ENCODE results near the gene MYO10. TPM values are rescaled to one million over a fixed set of nuclear protein-coding genes. Genes with fewer than 3 reads are reported as not detected.
"Not testable (repeated sequence)": the region's sequence is repeated elsewhere in the genome, so short reads cannot be mapped to it uniquely, and the experiment has no call there.

The MYO10 gene
- polyA plus RNA-seq, 3 donors, result 0.23 to 1.1 (median 0.35) TPM

DNA sequence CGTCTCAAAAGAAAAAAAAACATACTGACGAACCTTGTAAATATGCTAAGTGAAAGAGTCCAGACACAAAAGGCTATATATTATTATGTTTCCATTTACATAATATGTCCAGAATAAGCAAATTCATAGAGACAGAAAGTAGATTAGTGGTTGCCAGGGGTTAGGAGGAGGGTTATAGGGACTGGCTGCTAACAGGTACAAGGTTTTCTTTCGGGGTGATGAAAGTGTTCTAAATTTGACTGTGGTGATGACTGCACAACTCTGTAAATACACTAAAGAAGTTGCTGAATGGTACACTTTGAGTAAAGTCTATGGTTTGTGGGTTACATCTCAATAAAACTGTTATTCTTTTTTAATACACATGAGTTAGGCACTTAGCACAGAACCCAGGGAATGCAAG is 98.8 kb downstream of the MYO10 start:
- no peak for DNase-seq
- Histone ChIP-seq H3K79me2 (ENCODE audit: insufficient read depth, low read length) (no peaks in the 10 kb centered on the region), H3K36me3 (replicated peaks in 1 of 2; ENCODE audit: control insufficient read depth in 1 of 2, insufficient read depth in 2 of 2, low read length in 2 of 2) (no peaks in the 10 kb centered on the region), H3K4me3 (replicated peaks in 1 of 3; ENCODE audit: low read depth in 2 of 3, low read length in 3 of 3) (no peak overlapping the region), H3K27ac (ENCODE audit: low read depth in 1 of 2, low read length in 2 of 2) (no peak overlapping the region), H2AFZ (ENCODE audit: insufficient read depth, low read depth, low read length, poor library complexity, severe bottlenecking) (no peak overlapping the region), H3K4me1 (ENCODE audit: control insufficient read depth in 1 of 2, insufficient read depth in 2 of 2, low read length in 2 of 2) (no peaks in the 10 kb centered on the region), H3K9me3 (replicated peaks in 1 of 2; ENCODE audit: control insufficient read depth in 1 of 2, insufficient read depth in 1 of 2, low read length in 2 of 2) (no peaks in the 10 kb centered on the region), H3K9ac (ENCODE audit: insufficient read depth, low read length, poor library complexity, severe bottlenecking) (no peak overlapping the region), H3K4me2 (replicated peaks; ENCODE audit: extremely low read depth, low read length, poor library complexity, severe bottlenecking) (no peak overlapping the region), H3K27me3 (ENCODE audit: control insufficient read depth in 2 of 2, insufficient read depth in 2 of 2, low read length in 2 of 2) (no peaks in the 10 kb centered on the region), H4K20me1 (ENCODE audit: insufficient read depth, low read length) (no peaks in the 10 kb centered on the region)
- H3K27me3 Mint-ChIP-seq (ENCODE audit: low read depth in 3 of 3), result peaks cover 4 to 8% (median 5%) of the 10 kb centered on the region in 3 donors
- H3K4me3 Mint-ChIP-seq, result no peak overlapping the region
- H3K4me1 Mint-ChIP-seq, result no peaks in the 10 kb centered on the region
- WGBS (ENCODE audit: insufficient coverage), result 80% methylated on average over 1 of the region's 3 CpGs
- intact Hi-C loops (cut with micrococcal nuclease), result no loop called here
- H3K36me3 Mint-ChIP-seq, result no peaks in the 10 kb centered on the region
- TF ChIP-seq, protein P1, sequence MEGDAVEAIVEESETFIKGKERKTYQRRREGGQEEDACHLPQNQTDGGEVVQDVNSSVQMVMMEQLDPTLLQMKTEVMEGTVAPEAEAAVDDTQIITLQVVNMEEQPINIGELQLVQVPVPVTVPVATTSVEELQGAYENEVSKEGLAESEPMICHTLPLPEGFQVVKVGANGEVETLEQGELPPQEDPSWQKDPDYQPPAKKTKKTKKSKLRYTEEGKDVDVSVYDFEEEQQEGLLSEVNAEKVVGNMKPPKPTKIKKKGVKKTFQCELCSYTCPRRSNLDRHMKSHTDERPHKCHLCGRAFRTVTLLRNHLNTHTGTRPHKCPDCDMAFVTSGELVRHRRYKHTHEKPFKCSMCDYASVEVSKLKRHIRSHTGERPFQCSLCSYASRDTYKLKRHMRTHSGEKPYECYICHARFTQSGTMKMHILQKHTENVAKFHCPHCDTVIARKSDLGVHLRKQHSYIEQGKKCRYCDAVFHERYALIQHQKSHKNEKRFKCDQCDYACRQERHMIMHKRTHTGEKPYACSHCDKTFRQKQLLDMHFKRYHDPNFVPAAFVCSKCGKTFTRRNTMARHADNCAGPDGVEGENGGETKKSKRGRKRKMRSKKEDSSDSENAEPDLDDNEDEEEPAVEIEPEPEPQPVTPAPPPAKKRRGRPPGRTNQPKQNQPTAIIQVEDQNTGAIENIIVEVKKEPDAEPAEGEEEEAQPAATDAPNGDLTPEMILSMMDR (IDR thresholded peaks at IDR 0.05), result no peak
- no peak overlapping the region for H3K27ac Mint-ChIP-seq
- no peaks in the 10 kb centered on the region for H3K9me3 Mint-ChIP-seq

DNA sequence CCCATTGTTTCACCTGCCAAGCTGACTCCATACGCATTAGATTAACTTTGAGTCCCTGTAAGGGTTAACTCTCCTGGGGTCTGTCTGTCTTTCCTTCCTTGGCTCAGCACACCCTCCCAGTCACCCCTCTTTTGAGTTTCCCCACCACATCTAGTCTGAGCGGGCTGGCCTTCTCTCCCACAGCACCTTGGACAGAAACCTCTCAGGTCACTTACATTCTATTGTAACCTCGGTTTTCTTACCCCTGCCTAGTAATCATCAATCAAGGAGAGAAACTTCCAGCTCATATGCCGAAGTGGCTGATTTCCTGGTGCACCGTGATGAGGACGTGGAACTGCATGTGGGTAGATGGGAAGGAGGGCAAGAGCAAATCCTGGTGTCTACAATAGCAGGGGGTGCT is 102.1 kb downstream of the MYO10 start:
- H3K27ac ChIP-seq (ENCODE audit: low read depth in 1 of 2, low read length in 2 of 2), result no peak overlapping the region
- Mint-ChIP-seq H3K27ac (peak overlapping the region in 1 of 7 donors; percentile 31), H3K27me3 (ENCODE audit: low read depth in 3 of 3) (peaks cover 1 to 6% (median 2%) of the 10 kb centered on the region in 3 donors), H3K9me3 (no peaks in the 10 kb centered on the region), H3K36me3 (no peaks in the 10 kb centered on the region), H3K4me3 (no peak overlapping the region), H3K4me1 (no peaks in the 10 kb centered on the region)
- no peaks in the 10 kb centered on the region for H3K36me3 ChIP-seq (replicated peaks in 1 of 2; ENCODE audit: control insufficient read depth in 1 of 2, insufficient read depth in 2 of 2, low read length in 2 of 2)
- H2AFZ ChIP-seq (ENCODE audit: insufficient read depth, low read depth, low read length, poor library complexity, severe bottlenecking), result no peak overlapping the region
- no peak overlapping the region for H3K4me3 ChIP-seq (replicated peaks in 1 of 3; ENCODE audit: low read depth in 2 of 3, low read length in 3 of 3)
- WGBS (ENCODE audit: insufficient coverage), result 100% methylated on average over 1 of the region's 6 CpGs
- no peaks in the 10 kb centered on the region for H3K4me1 ChIP-seq (ENCODE audit: control insufficient read depth in 1 of 2, insufficient read depth in 2 of 2, low read length in 2 of 2)
- TF ChIP-seq, protein P1 (IDR thresholded peaks at IDR 0.05), result no peak
- no peaks in the 10 kb centered on the region for H3K9me3 ChIP-seq (replicated peaks in 1 of 2; ENCODE audit: control insufficient read depth in 1 of 2, insufficient read depth in 1 of 2, low read length in 2 of 2)
- intact Hi-C loops (cut with micrococcal nuclease), result no loop called here
- no peaks in the 10 kb centered on the region for H3K27me3 ChIP-seq (ENCODE audit: control insufficient read depth in 2 of 2, insufficient read depth in 2 of 2, low read length in 2 of 2)
- no peaks in the 10 kb centered on the region for H3K79me2 ChIP-seq (ENCODE audit: insufficient read depth, low read length)
- H3K4me2 ChIP-seq (replicated peaks; ENCODE audit: extremely low read depth, low read length, poor library complexity, severe bottlenecking), result no peak overlapping the region
- DNase-seq, result no peak
- H3K9ac ChIP-seq (ENCODE audit: insufficient read depth, low read length, poor library complexity, severe bottlenecking), result no peak overlapping the region
- no peaks in the 10 kb centered on the region for H4K20me1 ChIP-seq (ENCODE audit: insufficient read depth, low read length)

DNA sequence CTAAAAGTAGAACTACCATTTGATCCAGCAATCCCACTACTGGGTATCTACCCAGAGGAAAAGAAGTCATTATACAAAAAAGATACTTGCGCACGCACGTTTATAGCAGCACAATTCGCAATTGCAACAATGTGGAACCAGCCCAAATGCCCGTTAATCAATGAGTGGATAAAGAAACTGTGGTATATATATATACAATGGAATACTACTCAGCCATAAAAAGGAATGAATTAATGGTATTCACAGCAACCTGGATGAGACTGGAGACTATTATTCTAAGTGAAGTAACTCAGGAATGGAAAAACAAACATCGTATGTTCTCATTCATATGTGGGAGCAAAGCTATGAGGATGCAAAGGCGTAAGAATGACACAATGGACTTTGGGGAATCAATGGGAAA is 104.8 kb downstream of the MYO10 start:
- H3K4me1 ChIP-seq (ENCODE audit: control insufficient read depth in 1 of 2, insufficient read depth in 2 of 2, low read length in 2 of 2); H2AFZ ChIP-seq (ENCODE audit: insufficient read depth, low read depth, low read length, poor library complexity, severe bottlenecking); H3K9ac ChIP-seq (ENCODE audit: insufficient read depth, low read length, poor library complexity, severe bottlenecking); H3K36me3 Mint-ChIP-seq; intact Hi-C loops (cut with micrococcal nuclease); H3K9me3 ChIP-seq (replicated peaks in 1 of 2; ENCODE audit: control insufficient read depth in 1 of 2, insufficient read depth in 1 of 2, low read length in 2 of 2); H4K20me1 ChIP-seq (ENCODE audit: insufficient read depth, low read length); H3K4me2 ChIP-seq (replicated peaks; ENCODE audit: extremely low read depth, low read length, poor library complexity, severe bottlenecking); H3K27ac ChIP-seq (ENCODE audit: low read depth in 1 of 2, low read length in 2 of 2); H3K4me3 ChIP-seq (replicated peaks in 1 of 3; ENCODE audit: low read depth in 2 of 3, low read length in 3 of 3); H3K4me3 Mint-ChIP-seq; H3K4me1 Mint-ChIP-seq; H3K9me3 Mint-ChIP-seq; H3K36me3 ChIP-seq (replicated peaks in 1 of 2; ENCODE audit: control insufficient read depth in 1 of 2, insufficient read depth in 2 of 2, low read length in 2 of 2); H3K27ac Mint-ChIP-seq; H3K27me3 Mint-ChIP-seq (ENCODE audit: low read depth in 3 of 3); H3K27me3 ChIP-seq (ENCODE audit: control insufficient read depth in 2 of 2, insufficient read depth in 2 of 2, low read length in 2 of 2); H3K79me2 ChIP-seq (ENCODE audit: insufficient read depth, low read length); DNase-seq: not testable (repeated sequence)
- WGBS (ENCODE audit: insufficient coverage), result 100% methylated on average over 1 of the region's 7 CpGs
